HG02678 (cell line): ENCODE results near the gene DAPK3.
"Not testable (repeated sequence)": the region's sequence is repeated elsewhere in the genome, so short reads cannot be mapped to it uniquely, and the experiment has no call there.

ENCODE experiments used
- ATAC-seq: cut with Tn5 transposase; IDR thresholded peaks from one replicate; pipeline ENCODE4 v1.9.1; 2021; ENCODE audit warnings: mild to moderate bottlenecking, moderate library complexity; ENCODE audit not compliant: unreplicated experiment

DAPK3 gene

GRCh38 chr19:3970808-3971598 is at the start of gene DAPK3:
Gene DAPK3 (minus strand): TSS chr19:3971099. CDS start chr19:3969735, 1,364 bp downstream.
- ATAC-seq, result peak; percentile 94

- no peak for ATAC-seq
These were observed 48.7 kb upstream of the DAPK3 start for GRCh38 chr19:4019578-4019977.

GRCh38 chr19:4018775-4019504 is 48.0 kb upstream of the DAPK3 start:
- no peak for ATAC-seq

GRCh38 chr19:4018140-4018613 is 47.3 kb upstream of the DAPK3 start:
- no peak for ATAC-seq

GRCh38 chr19:4016903-4017638 is 46.2 kb upstream of the DAPK3 start:
- ATAC-seq, result no peak

- ATAC-seq, result no peak
These were observed 45.6 kb upstream of the DAPK3 start for GRCh38 chr19:4016486-4016885.

GRCh38 chr19:4015705-4016402 is 45.0 kb upstream of the DAPK3 start:
- ATAC-seq, result no peak

- no peak for ATAC-seq
These were observed 43.9 kb upstream of the DAPK3 start for GRCh38 chr19:4014541-4015491.

GRCh38 chr19:4013886-4014540 is 43.1 kb upstream of the DAPK3 start:
- ATAC-seq, result no peak

GRCh38 chr19:4012975-4013634 is 42.2 kb upstream of the DAPK3 start:
- ATAC-seq, result no peak

- ATAC-seq, result no peak
These were observed 41.4 kb upstream of the DAPK3 start for GRCh38 chr19:4012092-4012974.

- ATAC-seq, result not testable (repeated sequence)
These were observed 40.5 kb upstream of the DAPK3 start for GRCh38 chr19:4011430-4011829.

- no peak for ATAC-seq
These were observed 39.9 kb upstream of the DAPK3 start for GRCh38 chr19:4010808-4011110.

GRCh38 chr19:4009990-4010807 is 39.3 kb upstream of the DAPK3 start:
- ATAC-seq, result no peak

- ATAC-seq, result no peak
These were observed 37.1 kb upstream of the DAPK3 start for GRCh38 chr19:4007836-4008539.
